ENCODE measurements around the gene CNOT3. TPM values are rescaled to one million over a fixed set of nuclear protein-coding genes. Genes with fewer than 3 reads are reported as not detected.

CNOT3 gene
- total RNA-seq, 2 donors from 2014 or later: 84.5 to 107 TPM

GRCh38 chr19:54203151-54203611, 65.6 kb downstream of the CNOT3 start:
- no peak for ATAC-seq (replicated peaks in 1 of 2)
- peak overlapping the region; percentile 93 to 94 for H3K4me3 Mint-ChIP-seq
- no peaks in the 10 kb centered on the region for H3K9me3 Mint-ChIP-seq
- no peaks in the 10 kb centered on the region for H3K27me3 Mint-ChIP-seq (ENCODE audit: low read depth)
- H3K36me3 Mint-ChIP-seq (ENCODE audit: insufficient read depth in 2 of 2): peaks cover 28 to 55% of the 10 kb centered on the region in 2 donors
- peaks cover 85% of the 10 kb centered on the region for H3K4me1 Mint-ChIP-seq (ENCODE audit: low read depth)
- H3K27ac Mint-ChIP-seq: peak overlapping the region; percentile 97
- no peak for DNase-seq

- H3K4me3 Mint-ChIP-seq: peak overlapping the region; percentile 93 to 94
These were observed 67.4 kb downstream of the CNOT3 start for GRCh38 chr19:54204767-54205468.

More at GRCh38 chr19:54204767-54205468, 67.4 kb downstream of the CNOT3 start:
- H3K27ac Mint-ChIP-seq: peak overlapping the region; percentile 87
- no peaks in the 10 kb centered on the region for H3K9me3 Mint-ChIP-seq
- peaks cover 92% of the 10 kb centered on the region for H3K4me1 Mint-ChIP-seq (ENCODE audit: low read depth)
- DNase-seq: no peak
- peaks cover 28 to 63% of the 10 kb centered on the region in 2 donors for H3K36me3 Mint-ChIP-seq (ENCODE audit: insufficient read depth in 2 of 2)
- ATAC-seq (replicated peaks in 1 of 2): no peak
- H3K27me3 Mint-ChIP-seq (ENCODE audit: low read depth): no peaks in the 10 kb centered on the region

Other genes with a start within 250 kb of the CNOT3 start
- gene CACNG7, start 228.5 kb upstream of the CNOT3 start, total RNA-seq: not detected
- under 1 TPM in 1 of 2 donors, not detected in 1; 0.02 TPM for gene CACNG8, start 174.8 kb upstream of the CNOT3 start, total RNA-seq
- gene CACNG6, start 146.1 kb upstream of the CNOT3 start, total RNA-seq: not detected
- gene VSTM1, start 73.9 kb upstream of the CNOT3 start, total RNA-seq: not detected
- gene TARM1, start 56.4 kb upstream of the CNOT3 start, total RNA-seq: not detected
- gene OSCAR, start 37.0 kb upstream of the CNOT3 start, total RNA-seq: 1 to 10 TPM; 1.1 to 2.3 TPM
- 10 to 100 TPM; 40.6 to 52.6 TPM for gene NDUFA3, start 34.9 kb upstream of the CNOT3 start, total RNA-seq
- gene TFPT, start 22.1 kb upstream of the CNOT3 start, total RNA-seq: 10 to 100 TPM; 36.0 to 38.8 TPM
- gene PRPF31, start 22.0 kb upstream of the CNOT3 start, total RNA-seq: 10 to 100 TPM; 55.0 to 55.6 TPM
- gene LENG1, start 22.0 kb downstream of the CNOT3 start, total RNA-seq: 1 to 10 TPM; 2.9 to 3.7 TPM
- gene TMC4, start 35.4 kb downstream of the CNOT3 start, total RNA-seq: under 1 TPM; 0.24 to 0.63 TPM
- gene MBOAT7, start 51.8 kb downstream of the CNOT3 start, total RNA-seq: 10 to 100 TPM; 60.3 to 71.0 TPM
- gene TSEN34, start 53.5 kb downstream of the CNOT3 start, total RNA-seq: 10 to 100 TPM; 11.0 to 17.5 TPM
- 1,000 to 10,000 TPM; 1,618 to 1,817 TPM for gene RPS9, start 63.1 kb downstream of the CNOT3 start, total RNA-seq
- gene LILRB3, start 85.2 kb downstream of the CNOT3 start, total RNA-seq: 1 to 10 TPM in 1 of 2 donors, under 1 TPM in 1; 0.31 to 1.2 TPM
- gene LILRA6, start 105.0 kb downstream of the CNOT3 start, total RNA-seq: not detected
- under 1 TPM in 1 of 2 donors, not detected in 1; 0.12 TPM for gene LILRB5, start 119.5 kb downstream of the CNOT3 start, total RNA-seq
- not detected for gene LILRB2, start 143.3 kb downstream of the CNOT3 start, total RNA-seq
- gene LILRA5, start 175.4 kb downstream of the CNOT3 start, total RNA-seq: not detected
- not detected for gene LILRA4, start 201.4 kb downstream of the CNOT3 start, total RNA-seq
- gene LAIR1, start 227.2 kb downstream of the CNOT3 start, total RNA-seq: 1 to 10 TPM; 3.5 to 8.3 TPM

All from activated T-cell treated with anti-CD3 and anti-CD28 coated beads, Interleukin-2, amount 50 U/mL, for 72 hours (primary cell).